Activated CD8-positive, alpha-beta memory T cell treated with anti-CD3 and anti-CD28 coated beads for 24 hours (primary cell): Measurements from ENCODE around the gene ZBTB14.
A peak's percentile ranks its signal among the peaks of the same experiment; 100 is the strongest.

Experiments used
- DNase-seq: peaks from one replicate; pipeline ENCODE4 v3.0.0-alpha.2; 2020

The ZBTB14 gene

GRCh38 chr18:5295231-5295920 is at the start of gene ZBTB14:
Gene ZBTB14 (minus strand): TSS chr18:5295726. CDS start chr18:5293246, 2,480 bp downstream.
- peak; percentile 86 for DNase-seq

GRCh38 chr18:5339202-5339834 is 43.8 kb upstream of the ZBTB14 start:
- no peak for DNase-seq

GRCh38 chr18:5334456-5335075 is 39.0 kb upstream of the ZBTB14 start:
- no peak for DNase-seq

GRCh38 chr18:5318061-5318700 is 22.7 kb upstream of the ZBTB14 start:
- DNase-seq, result no peak

- DNase-seq, result no peak
Observed at GRCh38 chr18:5317186-5317585, 21.7 kb upstream of the ZBTB14 start.

GRCh38 chr18:5315838-5316237 is 20.3 kb upstream of the ZBTB14 start:
- DNase-seq, result no peak

GRCh38 chr18:5311301-5311989 is 15.9 kb upstream of the ZBTB14 start:
- no peak for DNase-seq

GRCh38 chr18:5309888-5310470 is 14.5 kb upstream of the ZBTB14 start:
- no peak for DNase-seq

- no peak for DNase-seq
Observed at GRCh38 chr18:5305835-5306234, 10.3 kb upstream of the ZBTB14 start.

GRCh38 chr18:5304232-5304631 is 8.7 kb upstream of the ZBTB14 start:
- DNase-seq, result no peak

GRCh38 chr18:5303636-5304035 is 8.1 kb upstream of the ZBTB14 start:
- no peak for DNase-seq

GRCh38 chr18:5302606-5303005 is 7.1 kb upstream of the ZBTB14 start:
- DNase-seq, result no peak

GRCh38 chr18:5300476-5301010 is 5.0 kb upstream of the ZBTB14 start:
- no peak for DNase-seq

- no peak for DNase-seq
Observed at GRCh38 chr18:5298156-5298852, 2.8 kb upstream of the ZBTB14 start.

- DNase-seq, result no peak
Observed at GRCh38 chr18:5297597-5297996, 2.1 kb upstream of the ZBTB14 start.

GRCh38 chr18:5296706-5297320 is 1.3 kb upstream of the ZBTB14 start:
- no peak for DNase-seq

GRCh38 chr18:5295981-5296705 is 617 bp upstream of the ZBTB14 start:
- peak; percentile 99 for DNase-seq

GRCh38 chr18:5294457-5295230 is 882 bp downstream of the ZBTB14 start:
- DNase-seq, result peak; percentile 88

GRCh38 chr18:5294113-5294456 is 1.4 kb downstream of the ZBTB14 start:
- DNase-seq, result no peak

- no peak for DNase-seq
Observed at GRCh38 chr18:5288517-5288935, 7.0 kb downstream of the ZBTB14 start.
